RPMI7951 (cell line): ENCODE measurements around the gene DGKD. TPM values are rescaled to one million over a fixed set of nuclear protein-coding genes. Genes with fewer than 3 reads are reported as not detected.

Source experiments
- DNase-seq: peaks from one replicate; pipeline ENCODE4 v3.0.0-alpha.2; 2012; ENCODE audit warnings: low read depth
- total RNA-seq: library from RNA; depleted of rRNA; stranded (reverse); fragments of >200 nt; shearing (Covaris generic); gene quantifications from 2 replicates; pipeline ENCODE4 v1.2.3, GENCODE V29; 2014

The DGKD gene
- total RNA-seq, 1 experiment from 2014 or later: 28.0 TPM

DNA sequence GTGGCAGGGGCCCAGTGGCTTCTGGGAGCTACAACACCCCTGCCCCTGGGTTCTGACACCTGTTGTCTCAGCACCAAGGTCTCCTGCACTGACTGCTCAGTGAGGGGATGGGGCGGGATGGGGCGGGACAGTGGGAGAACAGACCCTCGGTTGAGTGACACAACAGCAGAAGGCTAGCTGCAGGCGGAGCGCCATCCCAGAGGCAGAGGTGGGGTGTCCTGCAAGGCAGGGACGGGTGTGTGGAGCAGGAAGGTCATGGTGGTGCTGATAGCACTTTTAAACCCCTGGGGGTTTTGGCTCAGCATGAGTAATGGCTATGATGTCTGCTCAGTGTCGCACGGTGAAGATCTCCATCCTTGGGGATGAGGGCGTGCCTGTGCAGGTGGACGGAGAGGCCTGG lies 105.1 kb downstream of the DGKD start:
- DNase-seq: no peak

DNA sequence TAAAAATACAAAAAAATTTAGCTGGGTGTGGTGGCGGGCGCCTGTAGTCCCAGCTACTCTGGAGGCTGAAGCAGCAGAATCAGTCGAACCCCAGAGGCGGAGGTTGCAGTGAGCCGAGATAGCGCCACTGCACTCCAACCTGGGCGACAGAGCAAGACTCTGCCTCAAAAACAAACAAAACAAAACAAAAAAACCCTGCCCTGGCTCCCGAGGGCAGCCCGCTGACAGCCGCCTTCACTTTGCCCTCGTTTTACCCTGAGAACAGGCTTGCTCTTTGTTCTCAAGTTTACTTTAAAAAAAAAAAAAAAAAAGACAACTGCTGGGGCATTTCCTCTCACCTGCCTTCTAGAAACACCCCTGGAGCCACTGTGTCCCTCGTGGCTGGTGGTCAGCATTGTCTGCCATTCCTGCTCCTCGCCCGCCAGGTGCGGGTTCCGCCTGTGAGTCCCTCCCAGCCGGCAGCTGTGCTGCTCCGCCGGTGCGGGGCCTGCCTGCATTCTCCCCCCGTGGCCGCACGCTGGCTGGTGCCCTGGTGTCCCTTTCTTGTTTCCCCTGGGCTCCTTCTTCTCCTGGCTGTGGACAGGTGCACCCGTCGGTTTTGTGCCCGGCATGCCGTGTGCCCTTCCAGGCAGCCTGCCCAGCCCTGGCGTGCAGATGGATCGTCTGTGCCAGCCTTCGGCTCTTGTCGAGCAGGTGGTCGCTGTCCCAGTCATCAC lies 106.6 kb downstream of the DGKD start:
- no peak for DNase-seq

DNA sequence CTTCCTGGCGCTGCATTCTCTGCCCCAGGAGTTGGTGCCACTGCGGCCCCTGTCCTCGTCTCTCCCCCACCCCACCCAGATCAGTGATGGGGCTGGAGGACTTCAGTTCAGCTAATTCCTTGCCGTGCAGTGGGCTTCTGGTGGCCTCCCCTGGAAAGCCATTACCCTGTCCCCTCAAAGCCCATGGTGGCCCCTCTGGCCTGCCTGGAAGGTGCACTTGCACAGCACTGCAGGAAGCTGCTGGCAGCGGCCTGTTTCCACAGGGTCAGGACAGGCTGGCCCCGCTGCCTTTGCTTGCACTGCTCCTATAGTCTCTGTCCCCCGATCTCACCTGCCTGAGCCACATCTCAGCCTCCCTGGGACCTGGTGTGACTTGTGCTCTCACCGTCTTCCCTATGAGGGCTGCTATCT lies 107.2 kb downstream of the DGKD start:
- DNase-seq: no peak

DNA sequence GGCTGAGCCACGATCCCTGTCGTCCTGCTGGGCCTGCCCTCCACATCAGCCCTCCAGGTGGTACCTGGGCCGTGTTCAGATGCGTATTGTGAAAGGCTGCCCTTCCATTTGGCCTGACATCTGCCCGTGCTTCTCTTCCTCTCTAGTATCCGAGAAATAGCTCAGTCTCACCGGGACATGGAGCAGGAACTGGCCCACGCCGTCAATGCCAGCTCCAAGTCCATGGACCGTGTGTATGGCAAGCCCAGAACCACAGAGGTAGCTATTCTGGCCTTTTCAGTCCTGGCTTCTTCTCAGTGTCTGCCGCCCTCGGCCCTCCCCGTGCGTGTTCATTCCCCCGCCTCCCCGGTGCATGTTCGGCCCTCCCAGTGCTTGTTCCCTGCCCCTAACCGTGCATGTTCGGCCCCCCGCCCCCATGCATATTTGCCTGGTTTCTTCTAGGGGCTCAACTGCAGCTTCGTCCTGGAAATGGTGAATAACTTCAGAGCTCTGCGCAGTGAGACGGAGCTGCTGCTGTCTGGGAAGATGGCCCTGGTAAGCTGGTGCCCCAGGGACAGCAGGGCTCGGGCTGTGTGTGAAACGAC lies 108.0 kb downstream of the DGKD start:
- no peak for DNase-seq

DNA sequence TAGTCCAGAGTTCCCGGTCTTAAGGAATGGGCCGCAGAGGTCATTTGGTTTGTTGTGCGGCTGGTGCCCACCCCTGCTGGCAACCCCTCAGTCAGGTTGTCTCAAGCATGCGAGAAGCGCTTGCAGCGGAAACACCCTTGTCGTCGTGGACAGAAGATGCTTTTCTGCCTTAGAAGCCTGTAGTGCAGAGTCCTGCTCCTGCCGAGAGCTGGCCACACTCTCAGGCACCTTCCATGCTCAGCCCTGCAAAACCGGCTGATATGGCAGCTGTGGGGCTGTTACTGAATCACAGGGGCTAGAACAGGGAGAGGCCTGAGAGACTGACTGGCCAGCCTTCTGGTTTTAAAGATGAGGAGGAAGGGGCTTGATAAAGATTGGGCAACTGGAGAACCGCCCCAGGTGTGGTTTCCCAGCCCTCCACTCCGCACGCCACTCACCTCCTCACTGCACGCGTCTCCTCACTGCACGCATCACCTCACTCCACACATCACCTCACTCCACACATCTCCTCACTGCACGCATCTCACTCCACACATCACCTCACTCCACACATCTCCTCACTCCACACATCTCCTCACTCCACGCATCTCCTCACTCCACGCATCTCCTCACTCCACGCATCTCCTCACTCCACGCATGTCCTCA lies 108.7 kb downstream of the DGKD start:
- no peak for DNase-seq

DNA sequence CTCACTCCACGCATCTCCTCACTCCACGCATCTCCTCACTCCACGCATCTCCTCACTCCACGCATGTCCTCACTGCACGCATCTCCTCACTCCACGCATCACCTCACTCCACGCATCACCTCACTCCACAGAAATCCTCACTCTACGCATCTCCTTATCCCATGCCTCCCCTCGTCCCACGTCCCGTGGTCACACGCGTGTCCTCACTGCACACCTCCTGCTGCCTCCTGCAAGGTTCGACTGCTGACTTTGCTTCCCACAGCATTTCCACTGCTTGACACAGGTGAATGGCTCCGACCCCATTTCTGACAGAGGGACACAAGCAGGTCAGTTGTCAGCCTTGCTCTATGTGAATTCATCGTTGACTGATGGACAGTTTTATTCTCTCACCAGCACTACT lies 109.3 kb downstream of the DGKD start:
- no peak for DNase-seq

DNA sequence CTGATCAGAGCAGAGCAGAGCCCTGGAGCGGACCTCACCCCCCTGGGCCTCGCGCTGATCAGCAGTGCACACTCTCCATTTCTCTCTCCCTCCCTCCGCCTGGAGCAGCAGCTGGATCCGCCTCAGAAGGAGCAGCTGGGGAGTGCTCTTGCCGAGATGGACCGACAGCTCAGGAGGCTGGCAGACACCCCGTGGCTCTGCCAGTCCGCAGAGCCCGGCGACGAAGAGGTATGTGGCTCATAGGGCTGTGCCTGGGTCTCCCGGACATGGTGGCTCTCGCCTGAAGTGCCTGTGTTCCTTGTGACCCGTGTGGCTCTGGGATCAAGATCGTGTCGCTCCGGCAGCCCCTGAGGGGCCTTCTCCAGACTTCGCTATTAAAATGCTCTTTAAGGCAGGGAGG lies 109.8 kb downstream of the DGKD start:
- no peak for DNase-seq

DNA sequence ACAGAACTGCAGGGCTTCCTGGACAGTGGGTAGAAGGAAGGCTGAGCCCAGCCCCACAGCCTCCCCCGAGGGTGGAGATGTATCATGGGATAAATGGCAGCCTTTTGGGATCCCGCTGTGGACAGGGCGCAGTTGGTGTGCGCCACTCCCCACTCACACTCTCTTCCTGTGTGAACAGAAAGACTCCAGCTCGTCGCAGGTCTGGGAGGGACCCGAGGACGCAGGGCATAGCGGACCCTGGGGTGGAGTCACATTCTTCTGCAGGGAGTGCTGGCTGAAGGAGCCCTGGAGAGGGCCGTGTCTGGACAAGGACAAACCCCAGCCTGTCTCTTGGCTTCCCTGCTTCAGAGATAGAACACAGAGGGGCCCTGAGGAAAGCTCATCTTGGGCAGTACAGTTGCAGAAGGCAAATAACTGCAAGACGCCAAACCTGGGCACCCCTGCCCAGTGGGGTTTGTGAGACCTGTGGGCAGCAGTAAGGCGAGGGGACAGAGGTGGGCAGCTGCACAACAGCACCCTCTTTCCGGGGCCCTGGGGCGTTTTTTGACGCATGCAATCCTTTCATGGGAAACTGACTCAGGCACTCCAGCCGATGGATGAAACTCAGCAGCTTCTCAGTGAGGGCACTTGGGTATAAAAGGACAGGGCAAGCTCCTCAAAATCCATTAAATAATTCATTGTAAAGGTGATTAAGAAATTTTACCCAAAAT lies 110.4 kb downstream of the DGKD start:
- no peak for DNase-seq

DNA sequence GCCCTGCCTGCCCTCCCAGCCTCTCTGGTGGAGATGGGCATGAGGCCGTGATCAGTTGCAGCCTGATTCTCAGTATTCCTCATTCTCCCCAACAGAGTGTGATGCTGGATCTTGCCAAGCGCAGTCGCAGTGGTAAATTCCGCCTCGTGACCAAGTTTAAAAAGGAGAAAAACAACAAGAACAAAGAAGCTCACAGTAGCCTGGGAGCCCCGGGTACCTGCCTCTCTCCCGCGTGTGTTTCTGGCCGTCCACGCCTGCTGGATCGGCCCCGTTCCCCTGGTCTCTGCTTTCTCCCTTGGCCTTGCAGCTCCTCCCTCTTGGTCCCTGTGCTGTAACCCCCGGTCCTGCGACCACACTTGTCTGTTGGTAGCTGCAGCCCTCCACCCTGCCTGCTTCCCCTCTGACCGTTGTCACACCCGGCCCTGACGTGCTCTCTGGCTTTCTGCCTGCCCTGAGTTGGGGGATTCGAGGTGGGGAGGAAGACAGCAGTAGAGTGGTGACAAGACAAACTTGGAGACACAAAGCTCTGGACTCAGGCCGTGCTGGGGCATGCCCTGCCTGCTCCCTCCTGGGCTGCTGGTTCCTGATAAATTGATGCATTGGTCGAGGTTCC lies 112.8 kb downstream of the DGKD start:
- DNase-seq: no peak

DNA sequence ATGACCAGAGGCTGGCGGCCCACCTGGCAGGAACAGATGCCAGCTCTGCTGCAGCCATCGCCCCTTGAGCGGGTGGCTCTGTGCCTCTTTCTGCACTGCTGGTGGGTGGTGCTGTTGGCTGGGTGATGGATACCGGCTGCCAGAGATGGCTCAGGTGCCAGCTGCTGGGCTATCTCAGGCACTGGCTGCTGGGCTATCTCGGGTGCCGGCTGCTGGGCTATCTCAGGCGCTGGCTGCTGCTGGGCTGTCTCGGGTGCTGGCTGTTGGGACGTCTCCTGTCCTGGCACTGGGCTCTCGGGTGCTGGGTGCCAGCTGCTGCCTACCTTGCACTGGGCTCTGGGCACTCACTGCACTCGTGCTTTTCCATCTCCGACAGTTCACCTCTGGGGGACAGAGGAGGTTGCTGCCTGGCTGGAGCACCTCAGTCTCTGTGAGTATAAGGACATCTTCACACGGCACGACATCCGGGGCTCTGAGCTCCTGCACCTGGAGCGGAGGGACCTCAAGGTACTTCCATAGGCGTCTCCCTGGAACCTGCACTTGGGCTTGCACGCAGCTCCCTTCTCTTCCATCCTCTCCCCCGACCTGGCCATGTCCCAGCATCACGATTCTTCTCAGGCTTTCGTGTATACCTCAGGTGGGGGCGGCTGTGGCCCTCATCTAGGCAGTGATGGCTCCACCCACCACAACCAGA lies 113.9 kb downstream of the DGKD start:
- DNase-seq: no peak

DNA sequence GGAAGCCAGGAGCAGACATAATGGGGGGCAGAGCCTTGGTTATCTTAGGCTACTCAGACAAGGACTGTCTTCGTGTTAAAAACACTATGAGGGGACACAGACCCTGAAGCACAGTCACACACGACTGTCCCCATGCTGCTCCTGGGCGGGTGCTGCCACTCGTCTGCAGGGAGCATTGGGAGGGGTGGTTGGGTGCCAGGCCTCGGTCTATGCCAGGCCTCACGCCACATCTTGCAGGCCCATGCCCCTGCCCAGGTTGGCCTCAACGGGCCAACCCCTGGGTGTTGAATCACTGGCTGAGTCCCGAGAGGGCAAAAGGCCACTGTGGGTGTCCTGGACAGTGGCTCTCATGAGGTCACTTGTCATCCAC lies 114.4 kb downstream of the DGKD start:
- no peak for DNase-seq

DNA sequence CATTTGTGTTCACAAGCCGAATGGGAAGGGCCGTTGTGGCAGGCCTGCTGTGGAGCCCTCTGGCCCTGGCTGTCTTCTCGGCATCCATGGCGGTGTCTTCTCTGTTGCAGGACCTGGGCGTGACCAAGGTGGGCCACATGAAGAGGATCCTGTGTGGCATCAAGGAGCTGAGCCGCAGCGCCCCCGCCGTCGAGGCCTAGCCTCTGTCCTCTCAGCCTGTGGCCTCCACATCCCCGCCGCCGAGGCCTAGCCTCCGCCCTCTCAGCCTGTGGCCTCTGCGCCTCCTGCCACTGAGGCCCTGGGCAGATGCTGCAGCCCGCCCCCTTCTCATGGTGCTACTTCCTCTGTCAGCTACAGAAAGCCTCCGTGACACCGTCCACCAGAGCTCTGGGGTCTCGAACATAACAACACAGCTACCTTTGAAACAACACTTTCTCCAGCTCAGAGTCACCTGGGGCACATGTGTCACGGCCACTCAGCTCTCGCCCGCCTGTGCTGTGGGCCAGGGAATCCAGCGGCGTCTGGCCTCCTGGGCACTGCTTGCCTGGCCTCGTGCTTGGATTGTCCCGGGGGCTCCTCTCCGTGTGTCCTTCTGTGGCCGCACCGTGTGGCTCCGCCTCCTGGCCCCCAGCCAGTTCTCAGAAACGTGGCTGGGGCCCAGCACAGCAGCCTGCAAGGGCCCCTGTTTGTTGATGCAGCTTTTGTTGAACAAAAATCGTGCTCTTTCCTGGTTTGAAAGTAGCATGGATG lies 115.1 kb downstream of the DGKD start:
- no peak for DNase-seq

DNA sequence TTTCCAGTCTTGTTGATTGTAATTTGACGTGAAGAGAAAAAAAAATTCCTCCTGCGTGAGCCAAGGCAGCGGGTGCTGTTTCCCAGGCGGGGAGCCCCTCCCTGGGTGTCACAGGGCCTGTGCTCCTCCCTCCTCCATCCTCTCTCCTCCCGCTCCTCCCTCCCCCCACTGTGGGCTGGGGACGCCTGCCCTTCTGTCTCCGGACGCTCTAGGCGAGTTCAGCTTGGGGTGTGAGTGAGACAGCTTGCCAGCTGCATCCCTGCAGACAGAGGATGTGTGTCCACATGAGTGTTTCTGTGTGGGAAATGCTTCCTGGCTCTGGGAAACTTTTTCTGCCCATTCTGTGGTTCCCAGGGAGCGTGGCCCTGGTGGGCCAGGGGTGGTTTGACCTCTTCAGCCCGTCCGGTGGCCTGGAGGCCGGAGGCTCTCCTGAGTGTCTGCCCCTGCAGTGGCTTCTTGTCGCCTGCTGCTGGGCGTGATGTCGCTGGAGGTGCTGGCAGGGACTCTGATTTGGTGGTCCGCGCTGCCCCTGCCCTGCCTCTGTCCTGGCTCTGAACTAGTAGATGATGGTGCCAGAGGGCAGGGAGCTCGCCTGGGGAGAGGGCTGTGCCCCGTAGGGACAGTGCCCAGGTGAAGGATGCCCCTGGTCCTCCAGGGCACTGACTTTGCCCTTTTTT lies 115.9 kb downstream of the DGKD start:
- no peak for DNase-seq

DNA sequence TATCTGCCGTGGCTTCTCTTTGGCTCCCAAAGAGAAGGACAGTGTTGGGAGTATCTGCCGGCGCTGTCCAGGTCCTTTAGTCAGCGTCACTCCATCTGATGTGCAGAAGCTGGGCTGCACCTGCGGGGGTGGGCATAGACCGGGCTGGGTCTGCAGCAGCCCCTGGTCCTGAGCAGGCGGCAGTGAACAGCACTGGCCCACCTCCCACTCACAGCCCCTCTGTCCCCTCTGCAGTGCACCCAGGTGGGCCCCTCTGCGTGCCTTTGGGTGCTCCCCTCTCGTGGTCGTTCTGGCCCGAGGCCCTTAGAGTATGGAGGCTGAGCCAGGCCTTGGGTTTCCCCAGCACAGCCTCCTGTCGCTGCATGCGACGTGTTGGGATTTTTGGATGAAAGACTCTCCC lies 116.5 kb downstream of the DGKD start:
- DNase-seq: no peak

DNA sequence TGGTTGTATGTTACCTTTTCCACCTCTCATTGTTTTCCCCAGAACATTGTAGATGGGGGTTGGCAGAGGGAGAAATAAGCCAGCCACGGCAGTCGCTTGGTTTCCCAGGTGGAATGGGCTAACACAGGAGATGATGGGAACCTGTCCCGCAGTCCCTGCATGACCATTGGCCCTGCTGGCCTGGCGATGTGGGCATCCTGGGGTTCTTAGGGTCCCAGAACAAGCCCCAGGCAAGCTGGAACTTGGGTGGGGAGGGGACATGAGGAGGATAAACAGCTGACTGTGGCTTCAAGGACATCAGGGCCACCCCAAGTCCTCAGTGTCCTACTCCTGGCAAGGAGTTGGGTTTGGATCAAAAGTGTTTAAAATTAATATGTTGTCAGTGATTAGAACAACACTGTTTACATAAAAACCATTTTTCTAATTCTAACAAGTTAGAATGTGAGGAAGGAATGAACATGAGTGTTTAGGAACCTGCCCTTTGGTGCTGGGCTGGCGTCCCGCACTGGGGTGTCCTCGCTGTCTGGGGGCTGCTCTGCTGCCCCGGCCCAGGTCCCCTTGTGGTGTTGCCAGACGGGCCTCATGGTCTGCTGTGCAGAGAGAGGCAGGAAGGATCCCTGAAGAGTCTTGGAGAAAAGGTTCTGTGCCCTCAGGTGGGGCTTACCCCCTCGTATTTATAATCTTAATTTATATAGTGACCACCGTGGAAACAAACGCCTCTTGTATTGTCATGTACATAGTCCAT lies 117.2 kb downstream of the DGKD start:
- no peak for DNase-seq

DNA sequence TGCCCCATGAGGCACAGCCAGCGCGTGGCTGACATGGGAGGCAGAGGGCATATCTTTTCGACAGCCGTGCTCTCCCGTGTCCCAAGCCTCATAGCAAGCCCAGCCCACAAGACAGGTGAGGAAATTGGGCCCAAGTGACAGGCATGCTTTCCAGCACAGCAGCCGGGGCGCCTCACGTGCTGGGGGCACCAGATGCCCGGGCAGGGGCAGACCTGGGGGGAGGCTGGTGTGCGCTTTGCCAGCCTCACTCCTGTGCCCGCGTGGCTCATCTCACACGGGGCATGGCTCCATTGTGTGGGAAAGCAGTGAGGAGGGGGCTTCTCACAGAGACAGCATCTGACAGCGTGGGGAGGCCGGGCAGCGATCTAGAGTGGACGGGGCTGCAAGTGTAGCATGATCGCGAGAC lies 119.1 kb downstream of the DGKD start:
- DNase-seq: no peak

DNA sequence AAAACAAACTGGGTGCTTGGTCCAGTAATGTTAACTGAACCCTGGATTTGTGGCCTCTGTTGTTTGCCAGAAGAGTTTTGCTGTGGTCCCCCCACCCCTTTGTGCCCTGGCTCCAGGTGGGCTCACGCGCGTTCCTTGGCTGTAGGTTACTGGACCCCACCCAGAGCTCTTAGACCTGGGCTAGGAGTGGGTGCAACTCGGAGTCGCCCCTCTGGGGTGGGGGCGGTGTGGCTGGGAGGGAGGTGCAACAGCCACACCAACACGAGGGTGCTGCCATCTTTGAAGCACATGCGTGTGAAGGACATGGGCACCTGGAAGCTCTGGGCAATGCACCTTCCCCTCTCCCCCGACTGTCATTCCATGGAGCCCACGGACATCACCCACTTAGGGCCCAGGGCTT lies 119.6 kb downstream of the DGKD start:
- no peak for DNase-seq

DNA sequence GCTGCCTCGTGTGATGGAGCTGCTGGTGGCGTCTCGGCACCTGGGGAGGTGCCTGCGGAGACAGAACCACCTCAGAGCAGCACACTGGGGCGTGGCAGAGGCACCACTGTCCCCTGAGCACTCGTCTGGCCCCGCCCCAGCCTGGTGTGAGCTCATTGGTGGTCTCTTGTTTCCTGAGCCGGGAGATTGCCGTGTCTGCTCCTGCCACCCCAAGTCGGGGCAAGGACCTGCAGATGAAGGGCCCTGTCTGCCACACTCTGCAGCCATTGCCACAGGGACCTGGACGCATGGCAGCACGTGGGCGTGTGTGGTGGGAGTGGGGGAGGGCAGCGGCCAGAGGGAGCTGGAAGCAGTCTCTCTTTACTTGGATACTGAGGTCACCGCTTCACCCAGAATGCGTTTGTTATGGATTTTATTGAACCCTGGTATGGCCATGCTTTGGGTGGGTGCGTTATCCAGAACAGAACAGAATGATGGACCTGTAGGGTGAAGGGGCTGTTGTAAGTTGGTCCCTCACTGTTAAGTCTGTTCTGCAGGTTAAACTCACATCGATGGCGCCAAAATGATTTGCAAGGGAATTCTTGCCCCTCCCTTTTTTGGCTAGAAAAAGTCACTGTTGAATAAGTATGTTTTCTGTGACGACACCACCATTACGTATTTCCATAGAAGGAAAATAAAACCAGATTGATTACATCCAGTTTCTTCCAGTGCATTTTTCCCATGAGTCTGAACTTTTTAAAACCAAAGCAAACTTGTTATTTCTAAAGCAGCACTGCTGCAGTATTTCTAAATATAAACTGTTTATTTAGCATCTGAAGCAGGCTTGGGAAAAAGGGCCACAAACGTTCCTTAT lies 120.2 kb downstream of the DGKD start:
- no peak for DNase-seq

DNA sequence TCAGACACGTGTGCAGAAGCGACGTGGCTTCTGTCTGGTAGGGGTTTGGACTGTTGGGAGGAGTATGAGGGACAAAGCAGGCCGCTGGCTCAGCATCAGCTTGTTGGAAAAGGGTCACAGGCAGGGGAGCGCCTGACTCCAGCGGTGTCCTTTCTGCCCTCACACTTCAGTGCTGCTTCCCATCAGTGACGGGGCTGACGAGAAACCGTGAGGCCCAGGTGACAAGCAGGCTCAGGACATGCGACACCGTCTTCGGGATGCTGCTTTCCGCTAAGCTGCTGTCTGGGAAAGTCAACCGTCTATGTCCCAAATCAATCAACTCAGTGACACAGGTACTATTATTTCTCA lies 121.7 kb downstream of the DGKD start:
- no peak for DNase-seq
